Esophagus squamous epithelium (tissue), 5 donors: ENCODE results near the gene PDE7B. TPM values are rescaled to one million over a fixed set of nuclear protein-coding genes. Genes with fewer than 3 reads are reported as not detected.

Experiments
- DNase-seq: peaks from one replicate; lab custom pipeline; 2025; lab: John Stamatoyannopoulos, UW
- H3K27ac ChIP-seq, 4 donors: fragments of 200-600 bp; sonication (generic); one replicate each; pipeline ENCODE4 v1.5.1; 2016 to 2019; ENCODE audit warnings: mild to moderate bottlenecking in 1 of 4
- H3K27me3 ChIP-seq, 4 donors: fragments of 200-600 bp; sonication (generic); 1 replicate in 3 of 4; 2 replicates in 1 of 4; pipeline versions ENCODE4 v1.5.1 to v1.6.0; 2017 to 2021; ENCODE audit warnings: antibody characterized with exemption in 1 of 4
- H3K36me3 ChIP-seq, 3 donors: fragments of 200-600 bp; sonication (generic); one replicate each; pipeline ENCODE4 v1.5.1; 2016 to 2019
- H3K4me1 ChIP-seq, 3 donors: fragments of 200-600 bp; sonication (generic); one replicate each; pipeline ENCODE4 v1.5.1; 2017 to 2019
- H3K4me3 ChIP-seq, 4 donors: fragments of 200-600 bp; sonication (generic); 1 replicate in 3 of 4; 2 replicates in 1 of 4; pipeline ENCODE4 v1.5.1; 2016 to 2019; ENCODE audit warnings: mild to moderate bottlenecking in 2 of 4, moderate library complexity in 1 of 4
- H3K9me3 ChIP-seq, 3 donors: fragments of 200-600 bp; sonication (generic); one replicate each; pipeline ENCODE4 v1.5.1; 2016 to 2019
- CTCF ChIP-seq, 6 experiments: fragments of 450-650 bp in 4 of 6; fragments of 200-600 bp in 2 of 6; sonication (generic) in 2 of 6; IDR thresholded peaks; one replicate each; pipeline ENCODE4 v1.5.1; 2016 to 2019; ENCODE audit warnings: antibody characterized with exemption in 6 of 6, mild to moderate bottlenecking in 4 of 6, moderate library complexity in 4 of 6
- POLR2A ChIP-seq, 4 donors: fragments of 450-650 bp; IDR thresholded peaks; one replicate each; pipeline ENCODE4 v1.6.1; 2017; ENCODE audit warnings: antibody characterized with exemption in 4 of 4, mild to moderate bottlenecking in 4 of 4, moderate library complexity in 3 of 4
- WGBS, 2 donors: methylation state at CpG; one replicate each; pipeline ENCODE4 v1.1.5; 2018; 5-methylcytosine and 5-hydroxymethylcytosine counted together
- intact Hi-C: fragments of 100-400 bp; cut with DNase I; formaldehyde crosslinking; loops from one replicate; pipeline ENCODE4 v1.15.0; 2022
- total RNA-seq, 4 donors: library from RNA; depleted of rRNA; stranded (reverse); fragments of >200 nt; gene quantifications; one replicate each; pipeline ENCODE4 v1.1.0, GENCODE V29; 2016
- donor health status: DM: yes; HTN: yes; CAD: no.

Gene PDE7B
- total RNA-seq, 4 donors from 2014 or later: 0.08 to 6.1 (median 0.47) TPM

- peak overlapping the region in 1 of 4 donors; percentile 35 for H3K4me3 ChIP-seq
- no peak for TF ChIP-seq POLR2A (IDR thresholded peaks at IDR 0.05)
- TF ChIP-seq CTCF (IDR thresholded peaks at IDR 0.05): no peak
- 72 to 75% methylated on average over 12 to 13 of the region's 13 CpGs for WGBS, 2 donors
- H3K4me1 ChIP-seq: peaks cover 0 to 8% (median 3%) of the 10 kb centered on the region in 3 donors
- intact Hi-C loops: no loop called here
- H3K36me3 ChIP-seq: no peaks in the 10 kb centered on the region
- H3K27me3 ChIP-seq: no peaks in the 10 kb centered on the region
- DNase-seq: no peak
- peak overlapping the region in 3 of 4 donors; percentile 21 to 54 (median 53) for H3K27ac ChIP-seq
- H3K9me3 ChIP-seq: no peaks in the 10 kb centered on the region
Observed at GRCh38 chr6:136173519-136174507, 322.3 kb downstream of the PDE7B start.

GRCh38 chr6:136174510-136174909 lies 323.0 kb downstream of the PDE7B start:
- TF ChIP-seq CTCF (IDR thresholded peaks at IDR 0.05) (no peak), POLR2A (IDR thresholded peaks at IDR 0.05) (no peak)
- H3K4me3 ChIP-seq: no peak overlapping the region
- intact Hi-C loops: no loop called here
- H3K27me3 ChIP-seq: no peaks in the 10 kb centered on the region
- 60 to 88% methylated on average over 2 of the region's 2 CpGs for WGBS, 2 donors
- peaks cover 0 to 8% (median 3%) of the 10 kb centered on the region in 3 donors for H3K4me1 ChIP-seq
- no peaks in the 10 kb centered on the region for H3K36me3 ChIP-seq
- no peak for DNase-seq
- H3K9me3 ChIP-seq: no peaks in the 10 kb centered on the region
- H3K27ac ChIP-seq: peak overlapping the region in 3 of 4 donors; percentile 21 to 54 (median 53)

- Histone ChIP-seq H3K9me3 (no peaks in the 10 kb centered on the region), H3K27me3 (no peaks in the 10 kb centered on the region), H3K4me1 (peaks cover 0 to 14% (median 6%) of the 10 kb centered on the region in 3 donors), H3K27ac (no peak overlapping the region), H3K4me3 (no peak overlapping the region), H3K36me3 (no peaks in the 10 kb centered on the region)
- 91 to 94% methylated on average over 1 of the region's 1 CpG for WGBS, 2 donors
- no peak for TF ChIP-seq POLR2A (IDR thresholded peaks at IDR 0.05)
- no peak for TF ChIP-seq CTCF (IDR thresholded peaks at IDR 0.05)
- no peak for DNase-seq
- intact Hi-C loops: no loop called here
Observed at GRCh38 chr6:136175873-136176272, 324.4 kb downstream of the PDE7B start.

GRCh38 chr6:136178749-136179148 lies 327.2 kb downstream of the PDE7B start:
- WGBS, 2 donors: 69 to 76% methylated on average over 2 of the region's 2 CpGs

More at GRCh38 chr6:136178749-136179148, 327.2 kb downstream of the PDE7B start:
- H3K27me3 ChIP-seq: no peaks in the 10 kb centered on the region
- H3K4me1 ChIP-seq: peaks cover 0 to 13% (median 8%) of the 10 kb centered on the region in 3 donors
- H3K36me3 ChIP-seq: no peaks in the 10 kb centered on the region
- no peak overlapping the region for H3K4me3 ChIP-seq
- DNase-seq: no peak
- TF ChIP-seq CTCF (IDR thresholded peaks at IDR 0.05) (no peak), POLR2A (IDR thresholded peaks at IDR 0.05) (no peak)
- intact Hi-C loops: no loop called here
- no peak overlapping the region for H3K27ac ChIP-seq
- no peaks in the 10 kb centered on the region for H3K9me3 ChIP-seq
